Amygdala (tissue), 56 donors: ENCODE data around the gene DIAPH2.

Source experiments
- DNase-seq, 56 donors: peaks; one replicate each; lab custom pipeline; 2025; lab: John Stamatoyannopoulos, UW

Gene DIAPH2

DNA sequence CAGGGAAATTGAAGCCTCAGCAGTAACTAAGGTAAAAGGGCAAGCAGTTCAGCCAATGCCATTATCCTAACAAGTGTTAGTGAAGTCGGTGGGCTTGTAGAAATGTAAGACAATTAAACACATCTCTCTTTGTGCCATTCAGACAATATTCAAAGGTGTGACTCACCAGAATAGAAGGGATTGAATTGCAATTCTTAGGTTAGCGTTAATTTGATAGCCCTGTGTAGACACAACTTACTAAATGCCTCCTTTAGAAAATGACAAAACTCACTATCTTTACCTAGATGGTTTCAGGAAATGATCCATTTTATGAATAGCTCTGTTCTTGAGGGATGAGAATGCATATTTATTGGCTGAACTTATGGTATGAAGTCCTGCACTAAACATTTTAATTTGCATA, 234.2 kb downstream of the DIAPH2 start:
- DNase-seq, result no peak

GRCh38 chrX:96919672-96920071, 235.0 kb downstream of the DIAPH2 start:
- no peak for DNase-seq

- no peak for DNase-seq
Observed at GRCh38 chrX:96924581-96924980, 239.9 kb downstream of the DIAPH2 start.

DNA sequence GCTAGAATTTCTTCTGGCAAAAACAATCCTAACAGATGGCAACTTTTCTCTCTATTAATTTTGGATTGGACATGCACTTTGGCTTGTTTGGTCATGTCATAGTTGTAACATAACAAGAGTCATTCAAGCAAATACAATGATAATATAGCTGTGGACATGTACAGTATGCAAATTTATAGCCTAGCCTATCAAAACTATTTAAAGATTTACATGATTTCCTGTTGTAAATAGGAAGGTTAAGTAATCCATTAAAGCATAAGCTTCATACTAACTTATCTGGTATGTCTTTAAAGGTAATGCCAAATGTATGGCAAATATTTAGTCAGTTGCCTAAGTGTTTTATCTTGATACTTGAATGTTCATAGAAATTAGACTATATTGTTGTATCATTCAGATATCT, 244.4 kb downstream of the DIAPH2 start:
- no peak for DNase-seq

DNA sequence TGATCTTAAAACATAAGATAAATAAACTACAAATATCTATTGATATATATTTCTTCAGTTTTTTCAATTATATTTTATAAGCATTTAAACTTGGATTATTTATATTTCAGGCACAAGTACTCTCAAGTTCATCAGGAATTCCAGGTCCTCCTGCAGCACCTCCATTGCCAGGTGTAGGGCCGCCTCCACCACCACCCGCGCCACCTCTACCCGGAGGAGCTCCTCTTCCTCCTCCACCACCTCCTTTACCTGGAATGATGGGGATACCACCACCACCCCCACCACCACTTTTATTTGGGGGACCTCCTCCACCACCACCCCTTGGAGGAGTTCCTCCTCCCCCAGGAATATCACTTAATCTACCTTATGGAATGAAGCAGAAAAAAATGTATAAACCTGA, 273.1 kb downstream of the DIAPH2 start:
- no peak for DNase-seq

GRCh38 chrX:96971812-96972211, 287.2 kb downstream of the DIAPH2 start:
- DNase-seq, result no peak

DNA sequence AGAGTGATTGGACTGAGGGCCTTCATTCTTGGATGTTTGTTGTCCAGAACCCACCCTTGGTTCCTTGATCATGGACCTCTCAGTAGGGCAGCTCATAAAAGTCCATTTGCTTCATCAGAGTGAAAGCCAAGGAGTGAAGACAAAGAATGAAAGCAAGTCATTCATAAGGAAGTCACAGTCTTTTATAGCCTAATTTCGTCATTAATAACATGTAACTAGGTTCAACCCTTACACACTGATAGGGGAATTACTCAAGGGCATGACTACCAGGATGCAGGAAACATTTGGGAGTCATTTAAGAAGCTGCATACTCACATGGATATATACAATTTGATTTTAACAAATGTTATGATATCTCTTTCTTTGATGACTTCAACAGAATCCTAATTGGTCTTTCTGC, 294.3 kb downstream of the DIAPH2 start:
- no peak for DNase-seq

GRCh38 chrX:96979766-96980165, 295.1 kb downstream of the DIAPH2 start:
- no peak for DNase-seq

DNA sequence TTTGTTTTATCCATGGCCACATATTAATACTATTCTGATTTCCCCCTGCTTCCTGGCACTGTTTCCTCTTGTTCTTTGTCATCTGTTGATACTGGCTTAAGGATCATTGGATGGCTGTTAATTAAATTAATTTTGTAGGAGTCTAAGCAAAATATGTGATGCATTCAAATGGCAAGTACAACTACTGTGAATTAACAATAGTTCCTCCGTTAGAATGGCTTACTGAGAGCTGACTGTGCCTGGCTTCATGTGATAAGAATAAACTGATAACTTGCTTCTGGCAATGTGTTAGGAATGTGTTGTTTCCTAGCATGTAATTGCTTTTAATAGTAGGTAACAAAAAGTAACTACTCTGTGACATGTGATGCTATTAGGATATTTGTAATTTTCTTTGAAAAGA, 297.5 kb downstream of the DIAPH2 start:
- no peak for DNase-seq

DNA sequence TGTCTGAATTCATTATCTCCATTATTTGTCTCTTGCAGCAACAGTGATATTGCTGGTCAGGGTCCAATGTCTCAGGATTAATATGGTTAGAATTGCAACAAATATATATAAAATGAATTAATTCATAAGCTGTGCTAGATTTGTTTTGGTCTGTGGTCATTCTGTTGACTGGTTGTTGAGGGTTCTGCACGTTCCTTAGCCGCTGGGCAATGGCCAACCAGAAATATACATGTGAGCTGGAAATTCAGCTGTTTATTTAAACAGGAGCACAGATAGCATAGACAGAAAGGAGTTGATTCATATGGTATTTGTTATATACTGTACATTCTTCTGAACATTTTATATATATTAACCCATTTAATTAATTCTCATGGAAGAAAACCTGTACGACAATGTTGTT, 299.9 kb downstream of the DIAPH2 start:
- no peak for DNase-seq

DNA sequence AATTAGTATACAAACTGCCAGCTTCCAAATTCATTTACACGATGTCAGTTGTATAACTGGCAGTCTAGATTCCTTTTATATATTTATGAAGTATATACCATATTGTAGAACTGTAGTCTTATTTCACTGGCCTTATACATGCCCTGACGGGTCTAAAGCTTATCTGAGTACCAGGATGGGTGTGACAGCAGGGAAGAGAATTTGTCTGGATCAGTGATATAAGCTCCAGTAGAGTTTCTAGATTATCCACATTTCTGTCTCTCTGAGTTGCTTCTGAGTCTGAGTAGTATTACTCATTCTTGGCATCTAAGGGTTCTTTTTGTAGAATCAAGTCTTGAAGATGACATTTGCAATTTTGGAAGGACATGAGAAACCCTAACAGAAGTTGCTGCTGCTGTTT, 300.4 kb downstream of the DIAPH2 start:
- no peak for DNase-seq

DNA sequence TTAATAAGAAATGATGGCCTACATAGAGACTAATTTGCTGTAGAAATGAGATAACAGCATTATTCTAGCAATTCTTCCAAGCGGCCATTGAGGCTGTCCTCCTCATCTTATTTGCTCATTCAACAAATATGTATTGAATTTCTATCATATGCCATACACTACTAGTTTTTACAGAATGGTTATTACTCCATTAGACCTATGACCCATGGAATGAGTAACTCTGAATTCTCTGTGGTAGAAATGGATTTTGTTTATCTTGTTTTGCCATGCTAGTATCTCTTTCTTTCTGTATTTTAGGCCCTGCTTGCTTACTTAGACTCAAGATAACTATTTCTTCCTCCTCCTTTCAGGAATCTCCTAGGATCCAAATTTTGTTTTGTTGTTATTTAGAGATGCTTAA, 302.6 kb downstream of the DIAPH2 start:
- no peak for DNase-seq

- DNase-seq, result no peak
Observed at GRCh38 chrX:96989830-96990571, 305.4 kb downstream of the DIAPH2 start.

DNA sequence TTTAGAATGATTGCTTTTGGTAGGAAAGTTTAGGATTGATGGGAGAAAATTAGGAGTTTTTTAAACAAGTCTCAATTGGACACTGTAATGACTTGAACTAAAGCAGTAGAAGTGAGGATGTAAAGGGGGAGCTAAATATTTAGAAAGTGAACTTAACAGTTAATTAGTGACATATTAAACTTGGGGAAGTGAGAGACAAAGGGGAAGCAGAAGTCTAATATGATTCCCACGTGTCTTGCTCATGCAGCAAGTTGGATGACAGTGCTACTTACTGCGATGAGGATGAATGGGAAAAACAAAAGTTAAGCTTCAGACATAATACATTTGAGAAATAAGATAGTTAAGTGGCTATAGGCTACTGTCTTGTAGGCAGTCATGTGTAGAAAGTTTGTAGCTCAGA, 309.5 kb downstream of the DIAPH2 start:
- DNase-seq, result no peak

- no peak for DNase-seq
Observed at GRCh38 chrX:96997196-96997595, 312.6 kb downstream of the DIAPH2 start.

DNA sequence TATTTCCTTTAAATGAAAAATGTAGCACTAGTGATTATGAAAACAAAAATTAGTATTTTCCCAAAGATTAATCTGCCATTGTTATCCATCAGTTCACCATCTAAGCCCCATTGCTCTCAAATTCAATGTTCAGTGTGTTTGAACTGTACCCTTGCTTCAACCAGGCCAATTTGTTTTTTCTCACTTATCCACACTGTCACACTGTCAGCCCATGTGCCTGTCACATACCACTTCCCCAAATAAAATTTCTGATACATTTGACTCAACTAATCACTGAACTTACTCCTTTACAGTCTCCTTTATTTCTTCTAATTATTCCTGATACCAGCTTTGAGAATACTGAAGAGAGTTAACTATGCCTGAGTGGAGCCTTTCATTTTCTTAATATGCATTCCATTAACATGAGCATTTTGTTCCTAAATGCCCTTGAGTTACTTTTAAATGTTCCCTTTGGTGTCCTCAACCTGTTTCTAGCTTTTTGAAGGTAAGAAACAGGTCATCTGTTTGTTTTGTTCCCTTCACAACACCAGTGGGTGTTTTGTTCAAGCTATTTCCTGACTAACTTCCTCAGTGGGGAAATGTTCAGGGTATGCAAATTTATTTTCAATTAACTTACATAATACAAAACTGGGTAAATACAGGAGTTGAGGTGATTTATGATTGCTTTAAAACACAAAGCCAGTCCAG, 316.2 kb downstream of the DIAPH2 start:
- DNase-seq, result no peak

GRCh38 chrX:97006167-97006566, 321.5 kb downstream of the DIAPH2 start:
- no peak for DNase-seq

DNA sequence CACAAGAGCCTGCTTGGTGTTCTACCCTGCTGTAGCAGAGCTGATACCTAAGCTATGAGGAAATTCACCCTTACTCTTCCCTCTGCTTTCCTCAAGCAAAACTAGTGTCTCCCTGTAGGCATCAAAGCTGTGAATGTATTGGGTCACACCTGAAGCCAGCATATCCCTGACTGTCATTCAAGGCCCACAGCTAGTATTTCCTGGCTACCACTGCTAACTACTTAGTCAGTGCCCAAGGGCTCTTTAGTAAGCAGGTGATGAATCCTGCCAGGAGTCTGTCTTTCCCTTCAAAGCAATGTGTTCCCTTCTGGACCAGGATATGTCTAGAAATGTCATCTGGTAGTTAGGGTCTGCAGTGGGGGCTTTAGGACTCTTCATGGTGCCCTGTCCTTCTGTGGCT, 324.7 kb downstream of the DIAPH2 start:
- no peak for DNase-seq

- DNase-seq, result no peak
Observed at GRCh38 chrX:97011540-97011939, 326.9 kb downstream of the DIAPH2 start.

DNA sequence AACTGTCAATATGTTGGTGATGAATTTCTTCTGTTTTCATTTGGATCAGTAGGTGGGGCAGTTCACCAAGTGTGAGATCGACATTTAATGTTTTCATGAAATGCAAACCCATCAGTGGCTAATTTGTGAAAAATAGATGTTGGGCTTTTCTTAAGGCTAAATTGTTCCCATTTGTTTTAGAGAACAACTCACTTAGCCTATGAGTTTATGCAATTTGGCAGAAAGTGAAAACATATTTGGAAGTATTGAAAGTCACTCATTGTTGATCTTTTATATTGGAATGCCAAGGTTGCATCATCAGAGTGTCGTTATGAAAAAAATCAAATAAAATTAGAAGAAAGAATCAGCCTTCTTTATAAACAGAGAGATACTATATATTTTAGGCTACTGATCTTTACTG, 331.5 kb downstream of the DIAPH2 start:
- no peak for DNase-seq

GRCh38 chrX:97021680-97022079, 337.0 kb downstream of the DIAPH2 start:
- DNase-seq, result no peak

DNA sequence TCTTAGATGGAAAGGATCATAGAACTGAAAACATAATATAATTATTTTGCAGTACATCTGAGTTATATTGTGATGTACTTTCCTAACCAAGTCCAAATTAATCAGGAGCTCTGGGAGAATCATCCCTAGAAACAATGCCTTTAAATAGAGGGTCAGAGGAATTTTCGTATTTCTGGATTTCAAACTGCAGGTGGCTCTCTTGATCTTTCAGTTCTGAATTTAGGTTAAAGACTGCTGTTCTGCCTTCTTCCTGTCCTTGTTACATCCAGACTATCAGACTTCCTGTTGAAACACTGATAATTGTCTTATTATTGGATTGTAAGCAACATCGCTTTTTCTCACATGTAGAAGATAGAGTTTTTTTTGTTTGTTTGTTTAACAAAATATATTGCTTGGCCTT, 341.8 kb downstream of the DIAPH2 start:
- no peak for DNase-seq
